Measurements from ENCODE around the gene HOXA3.

- TF ChIP-seq, protein P1, sequence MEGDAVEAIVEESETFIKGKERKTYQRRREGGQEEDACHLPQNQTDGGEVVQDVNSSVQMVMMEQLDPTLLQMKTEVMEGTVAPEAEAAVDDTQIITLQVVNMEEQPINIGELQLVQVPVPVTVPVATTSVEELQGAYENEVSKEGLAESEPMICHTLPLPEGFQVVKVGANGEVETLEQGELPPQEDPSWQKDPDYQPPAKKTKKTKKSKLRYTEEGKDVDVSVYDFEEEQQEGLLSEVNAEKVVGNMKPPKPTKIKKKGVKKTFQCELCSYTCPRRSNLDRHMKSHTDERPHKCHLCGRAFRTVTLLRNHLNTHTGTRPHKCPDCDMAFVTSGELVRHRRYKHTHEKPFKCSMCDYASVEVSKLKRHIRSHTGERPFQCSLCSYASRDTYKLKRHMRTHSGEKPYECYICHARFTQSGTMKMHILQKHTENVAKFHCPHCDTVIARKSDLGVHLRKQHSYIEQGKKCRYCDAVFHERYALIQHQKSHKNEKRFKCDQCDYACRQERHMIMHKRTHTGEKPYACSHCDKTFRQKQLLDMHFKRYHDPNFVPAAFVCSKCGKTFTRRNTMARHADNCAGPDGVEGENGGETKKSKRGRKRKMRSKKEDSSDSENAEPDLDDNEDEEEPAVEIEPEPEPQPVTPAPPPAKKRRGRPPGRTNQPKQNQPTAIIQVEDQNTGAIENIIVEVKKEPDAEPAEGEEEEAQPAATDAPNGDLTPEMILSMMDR (IDR thresholded peaks at IDR 0.05; ENCODE audit: low read depth, low read length) = no peak
- TF ChIP-seq MYC (IDR thresholded peaks at IDR 0.05; ENCODE audit: low read depth, low read length) (peak; percentile 42), POLR2A (IDR thresholded peaks at IDR 0.05; ENCODE audit: extremely low read depth, insufficient read length) (no peak)
- TF ChIP-seq, protein P2, sequence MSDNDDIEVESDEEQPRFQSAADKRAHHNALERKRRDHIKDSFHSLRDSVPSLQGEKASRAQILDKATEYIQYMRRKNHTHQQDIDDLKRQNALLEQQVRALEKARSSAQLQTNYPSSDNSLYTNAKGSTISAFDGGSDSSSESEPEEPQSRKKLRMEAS (IDR thresholded peaks at IDR 0.05; ENCODE audit: low read depth, low read length) = peak; percentile 42; the same call in 1 of the 2 replicates
These were observed 22.7 kb upstream of the HOXA3 start for GRCh38 chr7:27174874-27175625.

Measured in NB4 (cell line).